Measurements from ENCODE around the gene DTWD2.

GRCh38 chr5:118889165-118889564, 99.2 kb downstream of the DTWD2 start:
- TF ChIP-seq CTCF (IDR thresholded peaks at IDR 0.05) (no peak), ZFX (IDR thresholded peaks at IDR 0.05; ENCODE audit: borderline replicate concordance) (no peak)
